Islet of Langerhans (tissue), 1 donor: ENCODE results near the gene EVL.

Experiments
- FAIRE-seq: peaks from one replicate; lab custom pipeline; 2011; peaks lifted over from hg19 to GRCh38; lab: Jason Lieb, UNC

The EVL gene

GRCh38 chr14:100066962-100067361 lies 1.7 kb downstream of the EVL start:
- no peak for FAIRE-seq

- FAIRE-seq = no peak
Measured at GRCh38 chr14:100067481-100067880, 2.3 kb downstream of the EVL start.

GRCh38 chr14:100067971-100068959 lies 3.0 kb downstream of the EVL start:
- no peak for FAIRE-seq

DNA sequence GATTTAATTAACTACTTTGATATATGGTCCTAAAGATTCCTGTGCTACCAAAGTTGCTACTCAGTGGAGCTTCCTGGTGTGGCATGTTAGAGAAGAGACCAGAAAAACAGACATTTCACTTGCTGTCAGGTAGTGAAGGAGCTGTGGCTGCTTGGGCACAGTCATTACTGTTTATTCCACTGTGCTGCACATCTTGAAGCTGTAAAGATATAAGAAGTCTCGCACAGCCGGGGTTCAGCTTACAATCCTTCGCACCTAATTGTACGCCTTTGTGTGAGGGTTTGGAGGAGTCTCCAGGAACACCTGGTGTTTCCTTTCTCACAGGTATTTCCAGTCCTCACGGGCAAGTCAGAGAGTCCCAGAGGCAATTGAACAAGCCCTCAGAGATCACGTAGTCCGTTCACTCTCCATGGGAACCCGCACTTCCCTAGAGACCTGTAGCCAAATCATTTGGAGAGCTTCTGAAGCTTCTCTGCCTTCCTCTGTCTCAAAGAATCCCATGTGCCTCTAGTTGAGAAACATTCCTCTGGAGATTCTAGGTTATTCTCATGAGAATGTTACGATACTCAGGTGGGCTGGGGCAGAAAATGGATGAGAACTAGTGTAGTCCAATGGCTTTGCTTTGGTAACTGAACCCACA lies 4.1 kb downstream of the EVL start:
- no peak for FAIRE-seq

GRCh38 chr14:100070310-100070709 lies 5.1 kb downstream of the EVL start:
- FAIRE-seq = no peak

GRCh38 chr14:100071545-100071944 lies 6.3 kb downstream of the EVL start:
- no peak for FAIRE-seq

GRCh38 chr14:100072783-100073346 lies 7.6 kb downstream of the EVL start:
- FAIRE-seq = no peak

- no peak for FAIRE-seq
Measured at GRCh38 chr14:100073576-100074430, 8.6 kb downstream of the EVL start.

GRCh38 chr14:100074431-100075100 lies 9.3 kb downstream of the EVL start:
- no peak for FAIRE-seq

DNA sequence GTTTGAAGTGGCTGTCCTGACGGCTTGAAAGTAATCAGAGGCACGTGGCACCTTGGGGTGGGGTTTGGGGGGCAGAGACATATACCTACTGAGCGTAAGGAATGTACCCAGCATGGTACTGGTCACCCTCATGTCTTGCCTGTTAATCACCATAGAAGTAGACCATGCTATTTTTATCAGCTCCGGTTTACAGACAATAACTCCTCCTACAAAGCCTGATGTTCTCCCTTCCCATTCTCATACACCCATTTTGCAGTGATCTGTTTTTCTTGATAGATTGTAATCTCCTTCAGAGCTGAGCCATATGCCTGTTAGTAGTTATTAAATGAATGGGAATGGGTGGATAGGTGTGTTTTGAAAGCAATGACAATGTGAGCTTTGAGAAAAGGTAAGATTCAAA lies 10.5 kb downstream of the EVL start:
- no peak for FAIRE-seq

DNA sequence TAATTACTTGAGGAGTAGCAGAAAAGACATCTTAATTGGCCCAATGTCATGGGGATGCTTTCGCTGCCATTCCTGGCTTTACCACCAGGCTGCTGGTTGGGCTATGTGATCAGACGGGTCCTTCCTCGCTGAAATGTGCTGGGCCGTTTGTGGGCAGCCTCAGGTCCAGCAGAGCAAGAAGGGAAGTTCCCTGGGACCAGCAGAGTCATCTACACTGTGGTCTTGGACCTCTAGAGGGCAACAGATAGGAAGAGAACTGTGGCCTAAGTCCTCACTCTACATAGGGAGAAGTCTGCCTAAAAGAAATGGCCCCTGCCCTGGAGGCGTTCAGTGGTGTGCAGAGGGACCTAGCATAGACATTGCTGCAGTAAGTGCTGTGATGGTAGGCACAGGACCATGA lies 10.9 kb downstream of the EVL start:
- no peak for FAIRE-seq

DNA sequence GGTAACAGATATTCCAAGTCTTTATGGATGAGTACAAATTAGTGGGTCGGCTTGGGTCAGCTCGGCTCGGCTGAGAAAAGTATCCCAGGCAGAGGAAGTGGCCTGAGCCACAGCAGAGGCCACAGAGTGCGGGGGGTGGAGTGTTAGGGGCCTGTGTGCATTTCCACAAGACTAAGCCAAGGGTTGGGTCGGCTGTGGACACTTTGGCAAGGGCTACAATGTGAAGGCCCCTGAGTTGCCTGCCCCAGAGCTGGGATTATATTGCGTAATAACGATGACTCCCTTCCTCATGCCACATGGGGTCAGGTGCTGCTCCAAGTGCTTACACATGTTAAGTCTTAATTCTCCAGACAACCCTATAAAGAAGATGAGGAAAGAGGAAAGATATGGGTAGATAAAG lies 11.4 kb downstream of the EVL start:
- no peak for FAIRE-seq

GRCh38 chr14:100077441-100077840 lies 12.2 kb downstream of the EVL start:
- FAIRE-seq = no peak

DNA sequence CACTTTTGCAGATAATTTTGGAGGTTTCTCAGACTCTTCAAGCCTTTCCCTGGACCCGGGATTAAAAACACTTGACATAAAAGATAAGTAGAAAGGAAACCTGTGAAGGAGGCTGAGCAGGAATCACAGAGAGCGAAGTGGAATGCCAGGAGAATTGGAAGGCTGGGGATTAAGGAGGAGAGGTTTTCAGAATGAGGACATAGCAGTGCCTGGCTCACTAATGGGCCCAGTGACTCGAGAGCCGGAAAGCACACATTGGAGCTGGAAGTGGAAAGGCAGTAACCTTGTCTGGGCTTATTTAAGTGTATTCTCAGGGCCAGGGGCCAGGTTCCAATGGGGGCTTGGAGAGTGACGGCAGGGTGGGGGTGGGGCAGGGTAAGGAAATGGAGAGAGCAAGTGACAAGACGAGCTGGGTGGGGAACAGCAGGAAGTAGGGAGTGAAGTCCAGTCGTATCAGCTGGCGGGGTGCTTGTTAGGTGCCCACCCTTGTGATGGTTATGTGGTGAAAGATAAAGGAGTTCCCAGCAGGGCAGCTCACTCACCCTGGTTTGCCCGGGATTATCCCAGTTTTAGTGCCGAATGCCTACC lies 13.1 kb downstream of the EVL start:
- FAIRE-seq = no peak

GRCh38 chr14:100078997-100079725 lies 13.9 kb downstream of the EVL start:
- FAIRE-seq = no peak

DNA sequence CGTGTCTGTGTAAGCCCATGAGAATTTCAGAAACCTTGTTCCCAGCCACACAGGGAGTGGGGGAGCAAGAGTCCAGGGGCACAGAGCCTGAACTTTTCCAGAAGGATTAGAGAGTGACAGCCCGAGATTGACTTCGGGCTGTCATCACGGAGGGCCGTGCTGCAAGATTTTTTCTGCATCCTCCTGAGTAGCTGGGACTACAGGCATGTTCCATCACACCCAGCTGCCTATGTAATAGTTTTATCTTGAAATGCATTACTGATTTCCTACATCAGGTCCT lies 14.4 kb downstream of the EVL start:
- no peak for FAIRE-seq

DNA sequence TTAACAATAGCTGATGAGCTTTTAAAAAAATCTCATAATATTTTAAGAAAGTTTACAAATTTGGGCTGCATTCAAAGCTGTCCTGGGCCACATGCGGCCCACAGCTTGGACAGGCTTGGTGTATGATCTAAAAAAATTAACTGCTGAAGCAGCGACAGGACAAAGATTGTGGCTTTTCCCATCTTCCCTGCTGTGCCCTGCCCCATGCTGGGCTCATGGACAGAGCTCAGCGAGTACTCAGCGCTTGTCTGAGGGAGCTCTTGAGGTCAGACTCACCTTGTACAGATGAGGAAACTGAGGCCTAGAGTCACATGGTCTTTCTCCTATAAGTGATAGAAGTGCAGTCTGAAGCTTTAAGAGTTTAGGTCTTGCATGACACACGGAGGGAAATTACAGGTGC lies 15.0 kb downstream of the EVL start:
- no peak for FAIRE-seq

DNA sequence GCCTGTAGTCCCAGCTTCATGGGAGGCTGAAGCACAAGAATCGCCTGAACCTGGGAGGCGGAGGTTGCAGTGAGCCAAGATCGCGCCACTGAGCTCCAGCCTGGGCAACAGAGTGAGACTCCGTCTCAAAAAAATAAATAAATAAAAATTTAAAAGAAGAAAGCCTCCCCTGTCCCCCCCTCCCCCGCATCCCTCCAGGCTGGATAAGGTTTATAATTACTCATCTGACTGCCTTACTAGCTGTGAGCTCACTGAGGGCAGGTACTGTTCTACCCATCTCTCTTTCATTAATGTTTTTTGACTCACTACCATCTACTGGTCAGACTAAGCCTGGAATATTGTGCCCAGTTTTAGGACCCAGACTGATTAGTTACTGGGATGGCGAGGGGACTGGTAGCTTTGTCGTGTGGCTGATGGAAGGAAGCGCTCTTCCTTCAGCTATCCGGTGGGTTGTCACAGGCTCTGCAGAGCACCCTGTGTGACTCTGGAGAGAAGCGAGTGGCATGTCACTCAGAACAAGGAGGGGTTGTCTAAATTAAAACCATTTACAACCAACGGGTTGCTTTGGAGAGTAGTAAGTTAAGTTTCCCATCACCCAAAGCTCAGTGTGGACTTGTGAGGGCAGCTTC lies 16.9 kb downstream of the EVL start:
- FAIRE-seq = no peak

GRCh38 chr14:100082723-100083122 lies 17.5 kb downstream of the EVL start:
- no peak for FAIRE-seq

DNA sequence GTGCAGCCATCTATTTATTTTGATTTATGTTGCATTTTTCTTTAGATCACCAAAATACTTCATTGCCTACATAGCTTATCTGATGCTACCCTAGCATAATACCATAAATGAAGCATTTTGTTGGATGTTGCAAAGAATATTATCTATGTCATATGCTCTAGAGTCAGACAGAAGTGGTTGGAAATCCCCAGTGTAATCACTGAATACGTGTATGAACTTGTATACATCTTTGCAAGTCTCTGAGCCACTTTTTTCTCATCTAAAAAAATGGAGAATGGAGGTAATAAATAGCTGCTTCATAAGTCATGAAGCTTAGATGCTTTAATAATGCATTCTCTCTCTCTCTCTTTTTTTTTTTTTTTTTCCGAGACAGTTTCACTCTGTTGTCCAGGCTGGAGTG lies 18.5 kb downstream of the EVL start:
- FAIRE-seq = no peak

DNA sequence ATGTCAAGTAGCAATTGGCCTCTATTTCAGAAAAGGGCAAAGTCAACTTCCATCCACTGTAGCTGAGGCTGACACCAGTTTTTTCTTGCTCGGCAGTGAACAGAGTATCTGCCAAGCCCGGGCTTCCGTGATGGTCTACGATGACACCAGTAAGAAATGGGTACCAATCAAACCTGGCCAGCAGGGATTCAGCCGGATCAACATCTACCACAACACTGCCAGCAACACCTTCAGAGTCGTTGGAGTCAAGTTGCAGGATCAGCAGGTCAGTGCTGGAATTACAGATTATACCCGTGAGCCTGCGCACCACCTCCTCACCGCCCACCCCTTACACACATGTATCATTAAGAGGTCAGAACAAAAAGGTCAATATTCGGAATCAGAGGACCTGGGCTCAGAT lies 19.4 kb downstream of the EVL start:
- no peak for FAIRE-seq
